Adipose tissue (tissue), 3 donors: ENCODE results near the gene DHRSX. TPM values are rescaled to one million over a fixed set of nuclear protein-coding genes. Genes with fewer than 3 reads are reported as not detected.
"Not testable (repeated sequence)": the region's sequence is repeated elsewhere in the genome, so short reads cannot be mapped to it uniquely, and the experiment has no call there.

Experiments
- H3K27ac ChIP-seq: one replicate; pipeline ENCODE4 v1.5.1; 2013; ENCODE audit warnings: low read depth, low read length
- WGBS, 3 donors: extraction: QIAGEN DNeasy Blood & Tissue Kit; methylation state at CpG; one replicate each; pipeline ENCODE4 v1.1.7; 2013; 5-methylcytosine and 5-hydroxymethylcytosine counted together
- polyA plus RNA-seq, 3 donors: library from polyadenylated mRNA; stranded (reverse); fragments of 200-250 nt; gene quantifications; one replicate each; pipeline ENCODE4 v1.2.3, GENCODE V29; 2013
- donor health status: healthy with polysubstance abuse.
- donor health status: Bipolar disorder and iron deficiency.
- donor health status: healthy.

DHRSX gene
- polyA plus RNA-seq, 3 donors, result 9.0 to 22.4 (median 16.5) TPM

- H3K27ac ChIP-seq, result no peak overlapping the region
- WGBS, 3 donors, result 92 to 96% (median 95%) methylated on average over 16 of the region's 16 CpGs
These were observed 258.4 kb downstream of the DHRSX start for GRCh38 chrX:2242326-2242725.

DNA sequence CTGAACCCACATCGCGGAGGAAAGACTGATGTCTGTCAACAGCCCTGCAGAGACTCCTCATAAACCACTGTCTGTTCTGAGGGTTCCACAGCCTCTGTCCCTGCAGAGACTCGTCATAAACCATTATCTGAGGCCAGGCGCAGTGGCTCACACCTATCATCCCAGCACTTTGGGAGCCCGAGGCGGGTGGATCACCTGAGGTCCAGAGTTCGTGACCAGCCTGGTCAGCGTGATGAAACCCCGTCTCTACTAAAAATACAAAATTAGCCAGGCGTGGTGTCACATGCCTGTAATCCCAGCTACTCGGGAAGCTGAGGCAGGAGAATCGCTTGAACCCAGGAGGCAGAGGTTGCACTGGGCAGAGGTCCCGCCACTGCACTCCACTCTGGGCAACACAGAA, 259.3 kb downstream of the DHRSX start:
- not testable (repeated sequence) for H3K27ac ChIP-seq
- WGBS, 3 donors, result 90 to 99% (median 96%) methylated on average over 13 of the region's 13 CpGs

- H3K27ac ChIP-seq, result not testable (repeated sequence)
- WGBS, 3 donors, result 88 to 98% (median 95%) methylated on average over 12 of the region's 12 CpGs
These were observed 260.0 kb downstream of the DHRSX start for GRCh38 chrX:2240761-2241160.

GRCh38 chrX:2237976-2238375, 262.8 kb downstream of the DHRSX start:
- H3K27ac ChIP-seq, result no peak overlapping the region
- 95 to 96% (median 96%) methylated on average over 9 of the region's 9 CpGs for WGBS, 3 donors

- WGBS, 3 donors, result 89 to 92% (median 92%) methylated on average over 2 of the region's 2 CpGs
- H3K27ac ChIP-seq, result no peak overlapping the region
These were observed 269.1 kb downstream of the DHRSX start for GRCh38 chrX:2231570-2232192.

- 97 to 100% (median 99%) methylated on average over 4 of the region's 4 CpGs for WGBS, 3 donors
- H3K27ac ChIP-seq, result no peak overlapping the region
These were observed 270.3 kb downstream of the DHRSX start for GRCh38 chrX:2230457-2230856.

GRCh38 chrX:2228536-2228935, 272.2 kb downstream of the DHRSX start:
- no peak overlapping the region for H3K27ac ChIP-seq
- 79 to 95% (median 85%) methylated on average over 2 of the region's 2 CpGs for WGBS, 3 donors

- 89 to 95% (median 91%) methylated on average over 6 of the region's 6 CpGs for WGBS, 3 donors
- no peak overlapping the region for H3K27ac ChIP-seq
These were observed 273.7 kb downstream of the DHRSX start for GRCh38 chrX:2226906-2227656.

GRCh38 chrX:2226182-2226581, 274.6 kb downstream of the DHRSX start:
- 77 to 86% (median 83%) methylated on average over 9 of the region's 9 CpGs for whole genome bisulfite sequencing, 3 donors
- no peak overlapping the region for H3K27ac ChIP-seq

DNA sequence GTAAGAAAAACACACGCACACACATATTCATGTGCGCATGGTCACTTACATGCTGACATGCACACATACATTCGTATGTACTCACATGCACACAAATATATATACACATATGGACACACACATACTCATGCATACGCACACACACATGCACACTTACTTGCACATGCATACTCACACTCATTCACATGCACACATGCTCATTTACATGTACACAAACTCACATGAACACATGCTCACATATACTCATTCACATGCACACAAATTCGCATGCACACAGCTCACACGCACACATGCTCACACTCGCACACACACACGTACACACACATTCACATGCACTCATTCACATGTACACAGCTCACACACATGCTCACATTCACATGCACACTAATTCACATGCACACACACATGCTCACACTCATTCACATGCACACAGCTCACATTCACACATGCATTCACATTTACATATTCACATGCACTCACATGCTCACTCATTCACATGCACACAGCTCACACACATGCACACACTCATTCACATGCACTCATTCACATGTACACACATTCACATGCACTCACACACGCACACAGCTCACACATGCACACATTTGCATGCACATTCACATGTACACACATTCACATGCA, 276.1 kb downstream of the DHRSX start:
- WGBS, 3 donors, result 92 to 97% (median 96%) methylated on average over 9 of the region's 9 CpGs
- no peak overlapping the region for H3K27ac ChIP-seq

DNA sequence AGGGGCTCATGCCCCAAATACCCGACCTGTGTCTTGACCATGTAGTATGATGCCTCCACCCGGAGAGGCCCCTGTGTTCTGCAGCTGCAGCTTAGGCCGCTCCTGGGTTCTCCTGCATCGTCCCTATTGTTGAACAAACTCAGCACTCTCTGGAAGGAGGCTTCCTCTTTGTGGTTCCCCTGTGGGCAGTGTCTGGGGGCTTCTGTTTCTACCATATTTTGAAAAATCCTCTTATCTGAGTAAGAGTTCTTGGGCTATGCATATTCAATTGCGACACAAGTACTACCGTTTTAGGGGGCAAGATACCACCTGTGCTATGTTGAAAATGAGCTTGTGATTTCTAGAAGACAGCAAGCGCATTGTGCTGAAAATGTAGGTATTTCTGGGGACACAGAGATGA, 276.6 kb downstream of the DHRSX start:
- WGBS, 3 donors, result 41 to 78% (median 57%) methylated on average over 7 of the region's 7 CpGs
- H3K27ac ChIP-seq, result no peak overlapping the region

DNA sequence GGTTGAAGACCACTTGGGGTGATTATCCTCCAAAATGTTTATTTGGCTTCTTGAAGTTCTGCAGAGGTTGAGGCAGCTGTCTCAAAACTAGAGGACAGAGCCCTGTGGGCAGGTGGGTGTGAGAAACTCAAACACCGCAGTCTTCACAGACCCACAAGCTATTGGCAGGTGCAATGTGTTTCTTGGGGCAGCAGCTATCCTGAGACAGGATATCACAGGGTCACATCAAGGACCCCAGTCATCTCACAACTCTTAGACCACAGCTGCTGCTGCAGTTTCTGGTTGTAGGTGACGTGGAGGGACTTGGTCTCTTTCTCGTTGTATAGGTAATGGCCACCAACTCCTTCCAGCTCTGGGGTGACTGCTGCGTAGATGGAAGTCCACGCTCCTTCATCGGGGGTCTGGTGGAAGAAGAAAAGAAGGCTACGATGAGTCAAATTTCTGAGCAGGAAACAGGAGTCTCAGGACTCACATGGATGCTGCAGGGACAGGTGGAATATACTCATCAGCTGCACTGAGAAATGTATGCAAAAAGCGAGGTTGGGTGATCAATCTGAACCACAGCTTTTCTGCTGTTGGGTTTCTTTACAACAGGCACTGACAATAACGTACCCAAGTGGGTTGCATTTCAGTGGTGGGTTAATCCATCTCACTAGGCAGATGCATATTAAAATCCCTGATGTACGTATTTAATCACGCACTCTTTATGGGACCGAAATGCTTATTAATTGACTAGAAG, 279.8 kb downstream of the DHRSX start:
- WGBS, 3 donors, result 93 to 95% (median 94%) methylated on average over 12 of the region's 12 CpGs
- H3K27ac ChIP-seq, result no peak overlapping the region

- WGBS, 3 donors, result 97 to 100% (median 99%) methylated on average over 3 of the region's 3 CpGs
- H3K27ac ChIP-seq, result no peak overlapping the region
These were observed 280.5 kb downstream of the DHRSX start for GRCh38 chrX:2220296-2220695.

DNA sequence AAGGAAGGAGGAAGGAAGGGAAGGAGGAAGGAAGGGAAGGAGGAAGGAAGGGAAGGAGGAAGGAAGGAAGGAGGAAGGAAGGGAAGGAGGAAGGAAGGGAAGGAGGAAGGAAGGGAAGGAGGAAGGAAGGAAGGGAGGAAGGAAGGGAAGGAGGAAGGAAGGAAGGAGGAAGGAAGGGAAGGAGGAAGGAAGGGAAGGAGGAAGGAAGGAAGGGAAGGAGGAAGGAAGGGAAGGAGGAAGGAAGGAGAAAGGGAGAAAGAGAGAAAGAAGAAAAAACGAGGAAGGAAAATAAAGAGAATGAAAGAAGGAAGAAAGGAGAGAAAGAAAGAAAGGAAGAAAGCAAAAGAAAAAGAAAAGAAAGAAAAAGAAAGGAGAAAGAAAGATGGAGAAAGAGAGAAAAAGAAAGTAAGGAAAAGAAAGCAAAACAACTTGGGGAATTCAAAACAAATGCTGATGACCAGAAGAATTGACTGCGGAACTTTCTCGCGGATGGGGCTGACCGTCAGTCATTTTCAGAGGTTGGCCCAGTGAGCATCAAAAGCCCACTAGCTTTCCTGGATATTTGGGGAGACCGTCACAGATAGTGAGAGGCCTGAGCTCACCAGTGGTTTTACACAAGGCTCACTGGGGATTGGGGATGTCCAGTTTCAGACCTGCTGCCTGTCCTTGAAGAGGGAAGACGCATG, 286.5 kb downstream of the DHRSX start:
- WGBS, 3 donors, result 93 to 95% (median 95%) methylated on average over 7 of the region's 7 CpGs
- H3K27ac ChIP-seq, result not testable (repeated sequence)

DNA sequence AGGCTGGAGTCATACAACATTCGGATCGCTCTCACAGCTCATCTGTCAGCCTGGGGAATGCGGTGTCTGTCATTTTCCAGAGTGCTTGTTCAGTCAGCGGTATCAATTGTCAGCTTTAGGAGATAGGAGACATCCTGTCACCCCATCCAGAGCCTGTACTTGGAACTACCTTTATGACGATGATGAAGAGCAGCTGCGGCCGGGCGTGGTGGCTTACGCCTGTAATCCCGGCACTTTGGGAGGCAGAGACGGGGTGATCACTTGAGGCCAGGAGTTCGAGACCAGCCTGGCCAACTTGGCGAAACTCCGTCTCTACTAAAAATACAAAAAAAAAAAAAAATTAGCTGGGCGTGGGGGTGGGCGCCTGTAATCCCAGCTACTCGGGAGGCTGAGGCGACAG, 289.1 kb downstream of the DHRSX start:
- H3K27ac ChIP-seq, result not testable (repeated sequence)
- WGBS, 3 donors, result 90 to 97% (median 93%) methylated on average over 18 of the region's 18 CpGs

DNA sequence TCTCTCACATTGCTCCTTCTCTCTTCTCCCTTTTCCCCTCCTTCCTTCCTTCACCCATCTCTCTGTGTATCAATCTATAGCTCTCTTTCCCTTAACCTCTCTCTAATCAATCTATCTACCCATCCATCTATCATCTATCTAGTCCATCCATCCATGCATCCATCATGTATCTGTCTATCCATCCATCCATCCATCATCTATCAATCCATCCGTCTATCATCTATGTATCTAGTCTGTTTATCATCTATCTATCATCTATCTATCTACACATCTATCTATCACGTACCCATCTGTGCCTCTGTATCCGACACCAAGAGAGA, 307.5 kb downstream of the DHRSX start:
- H3K27ac ChIP-seq, result no peak overlapping the region
- WGBS, 3 donors, result 84 to 98% (median 91%) methylated on average over 3 of the region's 3 CpGs

GRCh38 chrX:2192584-2193272, 308.0 kb downstream of the DHRSX start:
- no peak overlapping the region for H3K27ac ChIP-seq
- WGBS, 3 donors, result 62 to 70% (median 66%) methylated on average over 12 of the region's 12 CpGs

DNA sequence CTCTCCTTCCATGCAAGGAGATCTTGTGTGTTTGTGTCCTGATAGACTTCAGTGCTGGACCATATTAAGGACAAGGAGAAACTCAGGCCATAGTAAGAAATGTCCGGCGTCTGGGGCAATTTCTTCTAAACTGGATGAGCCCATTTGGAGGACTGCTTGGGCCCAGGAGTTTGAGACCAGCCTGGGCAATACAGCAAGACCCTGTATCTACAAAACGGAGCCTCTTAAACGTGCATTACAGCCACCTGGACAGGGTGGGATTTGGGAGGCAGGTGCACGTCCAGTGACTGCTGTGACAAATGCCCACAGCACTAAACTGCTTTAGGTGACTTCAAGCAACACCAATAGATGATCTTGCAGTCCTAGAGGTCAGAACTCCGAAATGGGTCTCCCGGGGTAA, 311.9 kb downstream of the DHRSX start:
- 79 to 85% (median 80%) methylated on average over 7 of the region's 7 CpGs for WGBS, 3 donors
- H3K27ac ChIP-seq, result no peak overlapping the region
